MM.1S (cell line): ENCODE results near the gene PRKCE.
"Not testable (repeated sequence)": the region's sequence is repeated elsewhere in the genome, so short reads cannot be mapped to it uniquely, and the experiment has no call there.

Experiments used
- DNase-seq: peaks from one replicate; pipeline ENCODE4 v3.0.0-alpha.2; 2015
- H2AFZ ChIP-seq: fragments of 300-600 bp; sonication (generic); 2 replicates; pipeline ENCODE4 v1.6.0; 2016; ENCODE audit warnings: antibody characterized with exemption, low read length
- H3F3A ChIP-seq: fragments of 300-600 bp; sonication (generic); 2 replicates; pipeline ENCODE4 v1.6.1; 2016; ENCODE audit warnings: mild to moderate bottlenecking, antibody characterized with exemption, low read length, moderate library complexity, mixed read lengths; ENCODE audit not compliant: insufficient read depth
- H3K27ac ChIP-seq: fragments of 300-600 bp; sonication (generic); 2 replicates; pipeline ENCODE4 v1.5.1; 2016; ENCODE audit warnings: mild to moderate bottlenecking, low read length
- H3K27me3 ChIP-seq: fragments of 300-600 bp; sonication (generic); replicated peaks from 2 replicates; pipeline ENCODE4 v1.6.0; 2016; ENCODE audit warnings: low read length; ENCODE audit not compliant: insufficient read depth
- H3K36me3 ChIP-seq: fragments of 300-600 bp; sonication (generic); replicated peaks from 2 replicates; pipeline ENCODE4 v1.6.1; 2016; ENCODE audit warnings: mild to moderate bottlenecking, low read length, mixed read lengths; ENCODE audit not compliant: insufficient read depth
- H3K4me1 ChIP-seq: fragments of 300-600 bp; sonication (generic); 2 replicates; pipeline ENCODE4 v1.6.1; 2016; ENCODE audit warnings: low read length, mixed read lengths
- H3K4me2 ChIP-seq: fragments of 300-600 bp; sonication (generic); 2 replicates; pipeline ENCODE4 v1.6.0; 2016; ENCODE audit warnings: low read depth, low read length
- H3K4me3 ChIP-seq: fragments of 300-600 bp; sonication (generic); 2 replicates; pipeline ENCODE4 v1.5.1; 2016; ENCODE audit warnings: low read length, mixed read lengths
- H3K79me2 ChIP-seq: fragments of 300-600 bp; sonication (generic); 2 replicates; pipeline ENCODE4 v1.6.1; 2016; ENCODE audit warnings: mixed run types, low read length, mixed read lengths
- H3K9ac ChIP-seq: fragments of 300-600 bp; sonication (generic); 2 replicates; pipeline ENCODE4 v1.6.1; 2016; ENCODE audit warnings: low read length, mixed read lengths
- H3K9me2 ChIP-seq: fragments of 300-600 bp; sonication (generic); replicated peaks from 2 replicates; pipeline ENCODE4 v1.6.1; 2016; ENCODE audit warnings: mild to moderate bottlenecking, low read length, mixed read lengths; ENCODE audit not compliant: insufficient read depth
- H3K9me3 ChIP-seq: fragments of 300-600 bp; sonication (generic); replicated peaks from 2 replicates; pipeline ENCODE4 v1.6.1; 2016; ENCODE audit warnings: mild to moderate bottlenecking, low read length, mixed read lengths; ENCODE audit not compliant: insufficient read depth
- H4K20me1 ChIP-seq: fragments of 300-600 bp; sonication (generic); 2 replicates; pipeline ENCODE4 v1.6.1; 2016; ENCODE audit warnings: mild to moderate bottlenecking, low read length, moderate library complexity, mixed read lengths; ENCODE audit not compliant: insufficient read depth
- CTCF ChIP-seq: fragments of 300-600 bp; sonication (generic); IDR thresholded peaks from 2 replicates; pipeline ENCODE4 v1.5.1; 2016; ENCODE audit warnings: antibody characterized with exemption, low read length, mixed read lengths
- EZH2 ChIP-seq: fragments of 300-600 bp; sonication (generic); optimal IDR thresholded peaks from 2 replicates; pipeline ENCODE3; 2017; ENCODE audit warnings: low read depth, mild to moderate bottlenecking, antibody characterized with exemption, low read length, mixed read lengths
- EZH2phosphoT487 ChIP-seq: fragments of 300-600 bp; sonication (generic); IDR thresholded peaks from 2 replicates; pipeline ENCODE4 v1.6.1; 2018; ENCODE audit warnings: antibody characterized with exemption, low read length

The PRKCE gene

GRCh38 chr2:45888641-45889040 is 237.2 kb downstream of the PRKCE start:
- no peaks in the 10 kb centered on the region for H3K9me2 ChIP-seq
- no peak overlapping the region for H3K9ac ChIP-seq
- no peaks in the 10 kb centered on the region for H3K36me3 ChIP-seq
- no peak for DNase-seq
- no peaks in the 10 kb centered on the region for H3K27me3 ChIP-seq
- no peak overlapping the region for H3K4me3 ChIP-seq
- no peaks in the 10 kb centered on the region for H3K79me2 ChIP-seq
- H3K4me2 ChIP-seq = no peak overlapping the region
- no peak overlapping the region for H2AFZ ChIP-seq
- H3K4me1 ChIP-seq = peaks cover 30% of the 10 kb centered on the region
- no peaks in the 10 kb centered on the region for H3K9me3 ChIP-seq
- no peak for TF ChIP-seq EZH2phosphoT487
- peaks cover 22% of the 10 kb centered on the region for H3F3A ChIP-seq
- H4K20me1 ChIP-seq = no peaks in the 10 kb centered on the region
- H3K27ac ChIP-seq = no peak overlapping the region

GRCh38 chr2:45889053-45889452 is 237.6 kb downstream of the PRKCE start:
- Histone ChIP-seq H3K4me1 (peaks cover 30% of the 10 kb centered on the region), H4K20me1 (no peaks in the 10 kb centered on the region), H2AFZ (no peak overlapping the region), H3K4me3 (no peak overlapping the region), H3K79me2 (no peaks in the 10 kb centered on the region), H3K27me3 (no peaks in the 10 kb centered on the region), H3K4me2 (no peak overlapping the region), H3K9me2 (no peaks in the 10 kb centered on the region), H3K36me3 (no peaks in the 10 kb centered on the region), H3F3A (peaks cover 22% of the 10 kb centered on the region), H3K9me3 (no peaks in the 10 kb centered on the region), H3K27ac (no peak overlapping the region), H3K9ac (no peak overlapping the region)
- TF ChIP-seq CTCF (peak; percentile 35), EZH2 (no peak)
- peak; percentile 32 for DNase-seq

- Histone ChIP-seq H3K9me2 (no peaks in the 10 kb centered on the region), H3K79me2 (no peaks in the 10 kb centered on the region), H3K27ac (no peak overlapping the region), H3K36me3 (no peaks in the 10 kb centered on the region), H3K4me2 (no peak overlapping the region), H3K4me3 (no peak overlapping the region), H3K9ac (no peak overlapping the region), H4K20me1 (no peaks in the 10 kb centered on the region), H3K9me3 (no peaks in the 10 kb centered on the region), H3K4me1 (peaks cover 30% of the 10 kb centered on the region), H3F3A (peaks cover 22% of the 10 kb centered on the region), H2AFZ (no peak overlapping the region), H3K27me3 (no peaks in the 10 kb centered on the region)
- no peak for DNase-seq
- TF ChIP-seq CTCF (no peak), EZH2phosphoT487 (no peak), EZH2 (no peak)
Measured at GRCh38 chr2:45889620-45890370, 238.3 kb downstream of the PRKCE start.

- not testable (repeated sequence) for H3K9me2 ChIP-seq, H3K27me3 ChIP-seq, H3K79me2 ChIP-seq, H2AFZ ChIP-seq, H4K20me1 ChIP-seq, H3K9me3 ChIP-seq, H3K4me2 ChIP-seq, H3K36me3 ChIP-seq, H3K27ac ChIP-seq, DNase-seq, H3K4me3 ChIP-seq, H3K9ac ChIP-seq
- H3F3A ChIP-seq = peaks cover 22% of the 10 kb centered on the region
- peaks cover 30% of the 10 kb centered on the region for H3K4me1 ChIP-seq
Measured at GRCh38 chr2:45890371-45890646, 238.8 kb downstream of the PRKCE start.
